Parathyroid adenoma (tissue), 2 donors: ENCODE data around the gene IL17RD.

Experiments
- H2AFZ ChIP-seq: fragments of 300-600 bp; sonication (generic); one replicate; pipeline ENCODE4 v1.7.0; 2017; ENCODE audit warnings: antibody characterized with exemption, mild to moderate bottlenecking
- H3K27ac ChIP-seq: fragments of 300-600 bp; sonication (generic); one replicate; pipeline ENCODE4 v1.7.0; 2017
- H3K27me3 ChIP-seq: fragments of 300-600 bp; sonication (generic); one replicate; pipeline ENCODE4 v1.7.0; 2017; ENCODE audit warnings: low read length; ENCODE audit not compliant: control insufficient read depth, insufficient read depth
- H3K36me3 ChIP-seq: fragments of 300-600 bp; sonication (generic); one replicate; pipeline ENCODE4 v1.7.0; 2017; ENCODE audit warnings: low read length; ENCODE audit not compliant: control insufficient read depth, insufficient read depth
- H3K4me1 ChIP-seq: fragments of 300-600 bp; sonication (generic); one replicate; pipeline ENCODE4 v1.7.0; 2017; ENCODE audit warnings: control low read depth
- H3K4me2 ChIP-seq: fragments of 300-600 bp; sonication (generic); one replicate; pipeline ENCODE4 v1.7.0; 2017; ENCODE audit warnings: low read length
- H3K4me3 ChIP-seq: fragments of 300-600 bp; sonication (generic); one replicate; pipeline ENCODE4 v1.7.0; 2017; ENCODE audit warnings: low read depth, low read length
- H3K79me2 ChIP-seq: fragments of 300-600 bp; sonication (generic); one replicate; pipeline ENCODE4 v1.7.0; 2017; ENCODE audit warnings: control low read depth
- H3K9ac ChIP-seq: fragments of 300-600 bp; sonication (generic); one replicate; pipeline ENCODE4 v1.7.0; 2017; ENCODE audit warnings: mild to moderate bottlenecking
- H3K9me3 ChIP-seq: fragments of 300-600 bp; sonication (generic); one replicate; pipeline ENCODE4 v1.7.0; 2017; ENCODE audit warnings: low read length; ENCODE audit not compliant: control insufficient read depth
- CTCF ChIP-seq: fragments of 300-600 bp; sonication (generic); IDR thresholded peaks from one replicate; pipeline ENCODE4 v1.7.0; 2017; ENCODE audit warnings: antibody characterized with exemption, mild to moderate bottlenecking
- donor health status: primary hyperparathyroidism.

The IL17RD gene

GRCh38 chr3:57120040-57120439, 45.1 kb downstream of the IL17RD start:
- no peak overlapping the region for H3K4me3 ChIP-seq
- H3K79me2 ChIP-seq = no peaks in the 10 kb centered on the region
- H3K9ac ChIP-seq = no peak overlapping the region
- no peak for TF ChIP-seq CTCF
- H3K27me3 ChIP-seq = no peaks in the 10 kb centered on the region
- H3K4me1 ChIP-seq = no peaks in the 10 kb centered on the region
- H2AFZ ChIP-seq = no peak overlapping the region
- H3K36me3 ChIP-seq = no peaks in the 10 kb centered on the region
- no peak overlapping the region for H3K27ac ChIP-seq
- no peak overlapping the region for H3K4me2 ChIP-seq
- no peaks in the 10 kb centered on the region for H3K9me3 ChIP-seq

- no peak overlapping the region for H3K4me3 ChIP-seq
- no peak overlapping the region for H2AFZ ChIP-seq
- no peaks in the 10 kb centered on the region for H3K9me3 ChIP-seq
- no peaks in the 10 kb centered on the region for H3K27me3 ChIP-seq
- no peaks in the 10 kb centered on the region for H3K4me1 ChIP-seq
- H3K79me2 ChIP-seq = no peaks in the 10 kb centered on the region
- no peak for TF ChIP-seq CTCF
- H3K36me3 ChIP-seq = no peaks in the 10 kb centered on the region
- H3K27ac ChIP-seq = no peak overlapping the region
- no peak overlapping the region for H3K4me2 ChIP-seq
- no peak overlapping the region for H3K9ac ChIP-seq
Measured at GRCh38 chr3:57118254-57118653, 46.9 kb downstream of the IL17RD start.

- Histone ChIP-seq H3K4me1 (no peaks in the 10 kb centered on the region), H2AFZ (no peak overlapping the region), H3K36me3 (no peaks in the 10 kb centered on the region), H3K4me2 (no peak overlapping the region), H3K79me2 (no peaks in the 10 kb centered on the region), H3K9me3 (no peaks in the 10 kb centered on the region), H3K4me3 (no peak overlapping the region), H3K27ac (no peak overlapping the region), H3K9ac (no peak overlapping the region), H3K27me3 (no peaks in the 10 kb centered on the region)
- no peak for TF ChIP-seq CTCF
Measured at GRCh38 chr3:57116501-57116900, 48.7 kb downstream of the IL17RD start.

GRCh38 chr3:57112206-57112605, 52.9 kb downstream of the IL17RD start:
- Histone ChIP-seq H3K36me3 (no peaks in the 10 kb centered on the region), H3K4me1 (peaks cover 11% of the 10 kb centered on the region), H3K4me2 (no peak overlapping the region), H3K9ac (no peak overlapping the region), H3K27ac (no peak overlapping the region), H3K27me3 (no peaks in the 10 kb centered on the region), H3K9me3 (no peaks in the 10 kb centered on the region), H3K4me3 (no peak overlapping the region), H2AFZ (no peak overlapping the region), H3K79me2 (no peaks in the 10 kb centered on the region)
- no peak for TF ChIP-seq CTCF

- H3K79me2 ChIP-seq = no peaks in the 10 kb centered on the region
- no peak overlapping the region for H2AFZ ChIP-seq
- no peak overlapping the region for H3K4me2 ChIP-seq
- H3K4me1 ChIP-seq = peaks cover 11% of the 10 kb centered on the region
- no peak for TF ChIP-seq CTCF
- no peak overlapping the region for H3K9ac ChIP-seq
- H3K36me3 ChIP-seq = no peaks in the 10 kb centered on the region
- H3K4me3 ChIP-seq = no peak overlapping the region
- no peaks in the 10 kb centered on the region for H3K9me3 ChIP-seq
- H3K27ac ChIP-seq = no peak overlapping the region
- H3K27me3 ChIP-seq = no peaks in the 10 kb centered on the region
Measured at GRCh38 chr3:57110798-57111197, 54.4 kb downstream of the IL17RD start.
